Mucosa of descending colon (tissue), 3 donors: ENCODE results near the gene SCN4B. TPM values are rescaled to one million over a fixed set of nuclear protein-coding genes. Genes with fewer than 3 reads are reported as not detected.
A peak's percentile ranks its signal among the peaks of the same experiment; 100 is the strongest.

Experiments used
- ATAC-seq: fragments of 200-7000 bp; cut with Tn5 transposase; one replicate; pipeline ENCODE4 v1.9.1; 2020; ENCODE audit warnings: mild to moderate bottlenecking, moderate library complexity
- DNase-seq, 3 donors: peaks; one replicate each; pipeline ENCODE4 v3.0.0-alpha.2; 2020
- H3K36me3 ChIP-seq: fragments of 200-600 bp; one replicate; pipeline ENCODE4 v1.8.0; 2021; ENCODE audit warnings: low read depth, mild to moderate bottlenecking
- H3K4me1 ChIP-seq: fragments of 200-600 bp; one replicate; pipeline ENCODE4 v1.8.0; 2021; ENCODE audit warnings: low read depth, mild to moderate bottlenecking
- H3K4me3 ChIP-seq: fragments of 200-600 bp; one replicate; pipeline ENCODE4 v1.8.0; 2021; ENCODE audit warnings: mild to moderate bottlenecking
- H3K9me3 ChIP-seq: fragments of 200-600 bp; one replicate; pipeline ENCODE4 v1.8.0; 2021; ENCODE audit warnings: mild to moderate bottlenecking
- CTCF ChIP-seq: fragments of 200-600 bp; IDR thresholded peaks from one replicate; pipeline ENCODE4 v1.8.0; 2022; ENCODE audit warnings: antibody characterized with exemption, mild to moderate bottlenecking
- intact Hi-C, 2 donors: fragments of 100-400 bp; cut with DNase I in 1 of 2; cut with micrococcal nuclease in 1 of 2; formaldehyde crosslinking; loops; one replicate each; pipeline versions ENCODE4 v1.11.0 to v1.11.1; 2022; cut with DNase I, micrococcal nuclease
- total RNA-seq, 3 donors: library from RNA; stranded (reverse); fragmentation: NEBNext Ultra II Directional in 2 of 3; extraction: Animal tissue kit (Norgen Biotek cat#: 25700) in 2 of 3; gene quantifications; one replicate each; pipeline versions ENCODE4 v1.2.1 to v1.2.4, GENCODE V29; 2021 to 2023
- donor health status: DM: no; HTN: no; CAD: no; lungs with moderate emphysema.
- donor health status: DM: no; HTN: no; CAD: no.
- donor health status: DM: no; HTN: yes; CAD: no.

SCN4B gene
- total RNA-seq, 3 donors from 2014 or later, result 1.0 to 2.6 (median 1.2) TPM

DNA sequence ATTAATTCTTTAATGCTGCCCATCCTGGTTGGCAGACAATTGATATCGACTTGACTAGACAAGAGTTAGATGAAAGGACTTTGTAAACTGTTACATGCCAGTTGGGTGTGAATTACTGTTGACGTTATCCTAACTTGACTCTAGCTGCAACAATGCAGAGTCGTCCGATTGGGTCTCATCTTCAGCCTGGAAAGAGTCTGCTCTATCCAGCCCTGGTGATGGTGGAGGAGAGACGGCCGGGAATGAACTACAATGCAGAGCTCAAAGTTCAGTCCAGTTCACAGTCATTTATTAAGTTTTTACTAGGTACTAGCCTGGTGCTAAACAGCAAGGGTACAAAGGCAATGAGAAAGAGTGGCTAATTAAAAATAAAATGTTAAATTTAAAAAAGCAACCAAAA is 60.9 kb downstream of the SCN4B start:
- peaks cover 36% of the 10 kb centered on the region for H3K4me1 ChIP-seq
- H3K4me3 ChIP-seq, result no peak overlapping the region
- no peak for TF ChIP-seq CTCF
- no peaks in the 10 kb centered on the region for H3K9me3 ChIP-seq
- peaks cover 5% of the 10 kb centered on the region for H3K36me3 ChIP-seq
- intact Hi-C loops, result no loop called here
- DNase-seq (no peak), ATAC-seq (peak; percentile 35)

DNA sequence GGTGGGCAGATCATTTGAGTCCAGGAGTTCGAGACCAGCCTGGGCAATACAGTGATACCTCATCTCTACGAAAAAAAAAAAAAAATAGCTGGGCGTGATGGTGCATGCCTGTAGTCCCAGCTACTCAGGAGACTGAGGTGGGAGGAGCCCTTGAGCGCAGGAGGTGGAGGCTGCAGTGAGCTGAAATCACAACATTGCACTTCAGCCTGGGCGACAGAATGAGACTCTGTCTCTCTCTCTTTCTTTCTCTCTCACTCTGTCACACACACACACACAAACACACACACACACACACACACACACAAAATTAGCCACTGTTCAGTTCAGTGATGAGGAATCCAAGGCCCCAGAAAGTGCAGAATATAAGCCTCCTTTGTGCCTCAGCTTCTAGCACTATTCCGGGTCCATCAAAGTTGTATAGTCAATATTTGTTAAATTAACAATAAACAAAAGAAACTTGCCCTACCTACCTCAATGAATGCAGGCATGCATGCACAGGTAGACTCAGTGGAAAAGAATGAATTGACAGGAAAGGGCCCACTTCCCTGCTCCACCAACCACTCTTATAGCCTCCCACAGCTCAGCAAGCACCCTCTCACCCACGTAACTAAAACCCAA is 62.0 kb downstream of the SCN4B start:
- DNase-seq (no peak), ATAC-seq (no peak)
- no peaks in the 10 kb centered on the region for H3K36me3 ChIP-seq
- intact Hi-C loops, result no loop called here
- H3K4me3 ChIP-seq, result no peak overlapping the region
- TF ChIP-seq CTCF, result no peak
- no peaks in the 10 kb centered on the region for H3K9me3 ChIP-seq
- H3K4me1 ChIP-seq, result peaks cover 36% of the 10 kb centered on the region

DNA sequence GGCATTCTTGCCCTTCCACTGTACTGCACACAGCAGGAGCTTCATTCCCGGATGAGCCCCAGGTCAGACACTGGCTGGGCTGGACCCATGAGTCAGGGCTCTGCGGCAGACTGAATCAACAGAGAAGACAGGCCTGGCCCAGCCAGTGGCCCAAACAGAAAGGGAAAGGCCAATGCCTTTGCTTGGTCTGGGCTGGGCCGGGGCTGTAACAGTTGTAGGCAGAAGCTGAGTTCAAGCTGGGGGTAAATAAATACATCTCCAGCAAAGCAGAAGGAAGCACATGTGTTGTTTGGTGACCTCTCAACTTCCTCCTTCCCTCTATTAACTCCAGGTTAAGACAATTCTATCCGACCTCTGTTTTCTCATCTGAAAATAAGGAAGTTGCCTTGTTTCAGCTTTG is 64.1 kb downstream of the SCN4B start:
- H3K4me1 ChIP-seq, result peaks cover 48% of the 10 kb centered on the region
- H3K36me3 ChIP-seq, result no peaks in the 10 kb centered on the region
- DNase-seq, result peak; percentile 68 to 82 (median 79)
- H3K9me3 ChIP-seq, result no peaks in the 10 kb centered on the region
- ATAC-seq, result peak; percentile 88
- no peak for TF ChIP-seq CTCF
- H3K4me3 ChIP-seq, result no peak overlapping the region
- intact Hi-C loops, result no loop called here

DNA sequence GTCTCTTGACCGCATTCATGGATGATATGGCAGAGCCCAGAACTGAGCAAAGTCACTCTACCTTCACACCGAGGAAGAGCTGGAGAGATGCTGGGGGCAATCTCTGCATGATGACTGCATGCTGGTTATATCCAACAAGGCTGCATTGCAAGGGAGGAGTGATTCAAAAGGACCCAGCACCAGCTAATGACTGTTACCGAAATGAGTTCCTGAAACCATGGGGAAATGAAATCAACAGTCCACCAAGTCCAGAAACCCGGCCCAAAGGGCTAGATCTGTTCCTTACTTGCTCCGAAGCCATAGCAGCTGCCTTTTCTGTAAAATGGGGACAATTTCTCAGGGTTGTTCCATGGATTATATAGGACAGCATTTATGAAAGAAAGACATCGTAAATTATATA is 64.7 kb downstream of the SCN4B start:
- no peaks in the 10 kb centered on the region for H3K36me3 ChIP-seq
- intact Hi-C loops, result no loop called here
- no peak for TF ChIP-seq CTCF
- DNase-seq (no peak), ATAC-seq (no peak)
- no peaks in the 10 kb centered on the region for H3K9me3 ChIP-seq
- peaks cover 52% of the 10 kb centered on the region for H3K4me1 ChIP-seq
- H3K4me3 ChIP-seq, result no peak overlapping the region

GRCh38 chr11:118086913-118087768 is 65.5 kb downstream of the SCN4B start, which contains the start of gene SMIM35:
Gene SMIM35 (minus strand): TSS chr11:118086963. CDS start chr11:118086757, 206 bp downstream.
- H3K4me3 ChIP-seq, result no peak within 1 kb of the TSS
- no peaks in the 10 kb centered on the region for H3K9me3 ChIP-seq
- intact Hi-C loops, result no loop called here
- no peak for DNase-seq
- peaks cover 59% of the 10 kb centered on the region for H3K4me1 ChIP-seq
- no peak for TF ChIP-seq CTCF
- no peak for ATAC-seq
- no peaks in the 10 kb centered on the region for H3K36me3 ChIP-seq
